Heart left ventricle (tissue), 16 donors: Measurements from ENCODE around the gene PRSS33. TPM values are rescaled to one million over a fixed set of nuclear protein-coding genes. Genes with fewer than 3 reads are reported as not detected.

Experiments
- ATAC-seq, 4 donors: fragments of 200-7000 bp; cut with Tn5 transposase; one replicate each; pipeline ENCODE4 v1.9.1; 2020 to 2022; ENCODE audit warnings: moderate library complexity in 4 of 4, mild to moderate bottlenecking in 3 of 4, moderate number of reproducible peaks in 1 of 4
- DNase-seq, 5 donors: peaks; one replicate each; pipeline ENCODE4 v3.0.0-alpha.2; 2020
- H3K27ac ChIP-seq, 12 donors: fragments of 200-600 bp; sonication (generic) in 4 of 12; one replicate each; pipeline versions ENCODE4 v1.5.0 to v1.8.0; 2016 to 2022; ENCODE audit warnings: mild to moderate bottlenecking in 2 of 12
- H3K27me3 ChIP-seq, 9 donors: fragments of 200-600 bp; sonication (generic) in 2 of 9; one replicate each; pipeline versions ENCODE4 v1.5.1 to v1.8.0; 2016 to 2022; ENCODE audit warnings: mild to moderate bottlenecking in 3 of 9
- H3K36me3 ChIP-seq, 9 donors: fragments of 200-600 bp; sonication (generic) in 2 of 9; one replicate each; pipeline versions ENCODE4 v1.5.0 to v1.8.0; 2018 to 2022; ENCODE audit warnings: mild to moderate bottlenecking in 2 of 9
- H3K4me1 ChIP-seq, 12 donors: fragments of 200-600 bp; sonication (generic) in 4 of 12; one replicate each; pipeline versions ENCODE4 v1.5.0 to v1.8.0; 2016 to 2022; ENCODE audit warnings: mild to moderate bottlenecking in 3 of 12
- H3K4me3 ChIP-seq, 12 donors: fragments of 200-600 bp; sonication (generic) in 4 of 12; one replicate each; pipeline versions ENCODE4 v1.5.0 to v1.8.0; 2017 to 2022; ENCODE audit warnings: mild to moderate bottlenecking in 9 of 12, moderate library complexity in 4 of 12
- H3K9me3 ChIP-seq, 12 donors: fragments of 200-600 bp; sonication (generic) in 4 of 12; one replicate each; pipeline versions ENCODE4 v1.5.0 to v1.8.0; 2016 to 2022; ENCODE audit warnings: mild to moderate bottlenecking in 1 of 12
- POLR2A ChIP-seq, 2 donors: fragments of 450-650 bp; IDR thresholded peaks; one replicate each; pipeline ENCODE4 v1.6.1; 2017; ENCODE audit warnings: antibody characterized with exemption in 2 of 2, mild to moderate bottlenecking in 2 of 2, moderate library complexity in 2 of 2
- WGBS, 4 donors: extraction: QIAGEN DNeasy Blood & Tissue Kit in 2 of 4; methylation state at CpG; one replicate each; pipeline versions ENCODE4 v1.1.5 to v1.1.7; 2013 to 2018; 5-methylcytosine and 5-hydroxymethylcytosine counted together
- intact Hi-C, 10 donors: fragments of 100-400 bp; cut with DNase I; formaldehyde crosslinking; loops; one replicate each; pipeline versions ENCODE4 v1.11.1 to v1.14.2; 2022
- long read RNA-seq, 3 donors: library from polyadenylated mRNA; unstranded; transcript quantifications; one replicate each; pipeline ENCODE4 v2.0.0, GENCODE V29; 2020 to 2021
- polyA plus RNA-seq, 2 donors: library from polyadenylated mRNA; stranded (reverse); fragments of 200-250 nt; gene quantifications; one replicate each; pipeline ENCODE4 v1.2.3, GENCODE V29; 2013
- total RNA-seq, 9 donors: library from RNA; depleted of rRNA in 2 of 9; stranded (reverse); fragments of >200 nt in 2 of 9; fragmentation: NEBNext Ultra II Directional in 3 of 9; extraction: Animal tissue kit (Norgen Biotek cat#: 25700) in 3 of 9; gene quantifications; one replicate each; pipeline versions ENCODE4 v1.1.0 to v1.2.4, GENCODE V29; 2016 to 2023
- TF ChIP-seq, protein P1 (sequence below), 12 donors: fragments of 200-600 bp; sonication (generic) in 4 of 12; IDR thresholded peaks; one replicate each; pipeline versions ENCODE4 v1.5.0 to v1.8.0; 2018 to 2022; ENCODE audit warnings: antibody characterized with exemption in 12 of 12, mild to moderate bottlenecking in 5 of 12
- donor health status: ischemic (EF 13 %, LVEDD 7.1; RV severe dilation, severe dysfunction).
- donor health status: healthy with polysubstance abuse.
- donor health status: DM: no; HTN: yes; CAD: no.
- donor health status: DM: no; HTN: no; CAD: no.
- donor health status: ischemic (EF 25% LVEDD 6.9; RV normal size, moderate dysfunction).
- donor health status: ischemic (EF 25% LVEDD 5.7; RV mildly dilated, moderate dysfunction).
- donor health status: healthy.
- donor health status: DM: yes; HTN: yes; CAD: no.
- donor health status: ischemic (EF 35%, LVEDD 5.7; RV mildly dilated, moderate dysfunction).
- donor health status: nonischemic (EF 11% LVEDD 7.7; RV severe dilation, severe dysfunction).
- donor health status: DM: yes; HTN: yes; CAD: no.
- donor health status: PGD.
- donor health status: ischemic (EF 29% LVEDD 5.4; RV normal size, mild dysfunction).
- donor health status: nonischemic (EF 23%, LVEDD 6.1; RV moderate dilation, normal function).

Gene PRSS33, protein sequence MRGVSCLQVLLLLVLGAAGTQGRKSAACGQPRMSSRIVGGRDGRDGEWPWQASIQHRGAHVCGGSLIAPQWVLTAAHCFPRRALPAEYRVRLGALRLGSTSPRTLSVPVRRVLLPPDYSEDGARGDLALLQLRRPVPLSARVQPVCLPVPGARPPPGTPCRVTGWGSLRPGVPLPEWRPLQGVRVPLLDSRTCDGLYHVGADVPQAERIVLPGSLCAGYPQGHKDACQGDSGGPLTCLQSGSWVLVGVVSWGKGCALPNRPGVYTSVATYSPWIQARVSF
- not detected for total RNA-seq
- polyA plus RNA-seq: not detected
- long read RNA-seq, donor 1: 0 reads
- long read RNA-seq, donor 2: 0 reads
- long read RNA-seq, donor 3: 0 reads

DNA sequence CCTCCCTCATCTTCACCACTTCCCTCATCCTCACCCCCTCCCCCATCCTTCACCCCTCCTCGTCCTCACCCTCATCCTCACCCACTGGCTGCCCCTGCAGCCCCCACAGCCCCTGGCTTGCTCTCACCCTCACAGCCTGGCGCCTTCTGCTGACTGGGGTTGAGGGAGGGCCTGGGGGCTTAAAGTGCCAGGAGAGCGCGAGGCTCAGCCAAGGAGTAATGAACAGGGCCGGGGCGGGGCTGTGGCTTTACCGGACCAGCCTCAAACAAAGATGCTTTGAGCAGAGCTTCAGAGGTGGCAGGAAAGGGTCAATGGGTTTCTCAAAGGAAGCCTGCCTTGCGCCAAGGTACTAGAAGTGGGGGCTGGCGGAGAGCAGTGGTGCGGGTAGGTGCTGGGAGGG lies at the start of gene PRSS33:
Gene PRSS33 (minus strand): TSS at position 155 of the 400 bp plus-strand sequence. CDS start 1,013 bp downstream, outside the sequence.
- WGBS, 4 donors: 34 to 45% (median 36%) methylated on average over 10 of the region's 10 CpGs
- Histone ChIP-seq H3K27me3 (peaks cover 21 to 64% (median 47%) of the 10 kb centered on the region in 9 donors), H3K9me3 (no peaks in the 10 kb centered on the region), H3K27ac (no peak within 1 kb of the TSS), H3K4me3 (no peak within 1 kb of the TSS), H3K36me3 (no peaks in the 10 kb centered on the region), H3K4me1 (peaks cover 0 to 12% (median 1%) of the 10 kb centered on the region in 12 donors)
- peak in 1 of 5 donors; percentile 11 for DNase-seq
- no peak for TF ChIP-seq POLR2A (IDR thresholded peaks at IDR 0.05)
- TF ChIP-seq, protein P1, sequence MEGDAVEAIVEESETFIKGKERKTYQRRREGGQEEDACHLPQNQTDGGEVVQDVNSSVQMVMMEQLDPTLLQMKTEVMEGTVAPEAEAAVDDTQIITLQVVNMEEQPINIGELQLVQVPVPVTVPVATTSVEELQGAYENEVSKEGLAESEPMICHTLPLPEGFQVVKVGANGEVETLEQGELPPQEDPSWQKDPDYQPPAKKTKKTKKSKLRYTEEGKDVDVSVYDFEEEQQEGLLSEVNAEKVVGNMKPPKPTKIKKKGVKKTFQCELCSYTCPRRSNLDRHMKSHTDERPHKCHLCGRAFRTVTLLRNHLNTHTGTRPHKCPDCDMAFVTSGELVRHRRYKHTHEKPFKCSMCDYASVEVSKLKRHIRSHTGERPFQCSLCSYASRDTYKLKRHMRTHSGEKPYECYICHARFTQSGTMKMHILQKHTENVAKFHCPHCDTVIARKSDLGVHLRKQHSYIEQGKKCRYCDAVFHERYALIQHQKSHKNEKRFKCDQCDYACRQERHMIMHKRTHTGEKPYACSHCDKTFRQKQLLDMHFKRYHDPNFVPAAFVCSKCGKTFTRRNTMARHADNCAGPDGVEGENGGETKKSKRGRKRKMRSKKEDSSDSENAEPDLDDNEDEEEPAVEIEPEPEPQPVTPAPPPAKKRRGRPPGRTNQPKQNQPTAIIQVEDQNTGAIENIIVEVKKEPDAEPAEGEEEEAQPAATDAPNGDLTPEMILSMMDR (IDR thresholded peaks at IDR 0.05): no peak
- intact Hi-C loops: loop anchor here in 1 of 10 donors (10.0 kb wide), 1 partner anchor 77 kb away; no protein-coding TSS in a partner anchor
- no peak for ATAC-seq

DNA sequence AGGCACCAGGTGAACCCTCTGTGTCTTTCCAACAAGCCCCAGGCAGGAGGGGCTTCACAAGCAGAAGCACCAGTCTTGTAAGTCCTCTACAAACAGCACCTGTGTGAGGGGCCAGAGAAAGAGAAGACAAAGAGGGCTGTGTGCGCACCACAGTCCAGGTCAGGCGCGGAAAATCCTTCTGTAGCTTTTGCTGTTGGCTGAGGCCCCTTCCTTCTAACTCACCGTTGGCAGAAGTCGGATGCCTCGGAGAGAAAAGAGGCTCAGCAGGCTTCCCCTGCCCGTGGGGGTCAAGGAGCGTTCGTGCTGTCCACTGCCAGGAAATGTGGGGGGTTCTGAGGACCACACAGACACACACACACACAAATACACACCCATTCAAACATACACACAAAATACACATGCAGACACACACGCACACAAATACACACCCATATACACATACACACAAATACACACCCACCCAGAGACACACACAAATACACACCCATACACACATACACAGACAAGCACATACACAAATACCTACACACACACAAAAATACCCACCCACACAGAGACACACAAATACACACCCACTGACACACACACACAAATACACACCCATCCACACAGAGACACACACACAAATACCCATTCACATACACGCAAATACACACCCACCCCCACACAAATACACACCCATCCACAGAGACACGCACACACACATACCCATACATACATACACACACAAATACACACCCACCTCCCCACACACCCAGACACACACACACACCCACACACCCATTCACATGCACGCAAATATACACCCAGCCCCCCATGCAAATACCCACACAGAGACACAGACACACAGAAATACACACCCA lies 49.5 kb upstream of the PRSS33 start:
- no peak for TF ChIP-seq POLR2A (IDR thresholded peaks at IDR 0.05)
- TF ChIP-seq, protein P1 (IDR thresholded peaks at IDR 0.05): no peak
- Histone ChIP-seq H3K4me1 (peaks cover 0 to 17% (median 2%) of the 10 kb centered on the region in 12 donors), H3K27ac (no peak overlapping the region), H3K9me3 (no peaks in the 10 kb centered on the region), H3K36me3 (no peaks in the 10 kb centered on the region), H3K27me3 (peaks cover 0 to 7% (median 0%) of the 10 kb centered on the region in 9 donors), H3K4me3 (no peak overlapping the region)
- 66 to 76% (median 72%) methylated on average over 13 of the region's 13 CpGs for WGBS, 4 donors
- DNase-seq: peak in 1 of 5 donors; percentile 43
- no peak for ATAC-seq
- intact Hi-C loops: loop anchor here in 1 of 10 donors (10.0 kb wide), 1 partner anchor 78 kb away; the partner anchor contains the start of gene FLYWCH1

DNA sequence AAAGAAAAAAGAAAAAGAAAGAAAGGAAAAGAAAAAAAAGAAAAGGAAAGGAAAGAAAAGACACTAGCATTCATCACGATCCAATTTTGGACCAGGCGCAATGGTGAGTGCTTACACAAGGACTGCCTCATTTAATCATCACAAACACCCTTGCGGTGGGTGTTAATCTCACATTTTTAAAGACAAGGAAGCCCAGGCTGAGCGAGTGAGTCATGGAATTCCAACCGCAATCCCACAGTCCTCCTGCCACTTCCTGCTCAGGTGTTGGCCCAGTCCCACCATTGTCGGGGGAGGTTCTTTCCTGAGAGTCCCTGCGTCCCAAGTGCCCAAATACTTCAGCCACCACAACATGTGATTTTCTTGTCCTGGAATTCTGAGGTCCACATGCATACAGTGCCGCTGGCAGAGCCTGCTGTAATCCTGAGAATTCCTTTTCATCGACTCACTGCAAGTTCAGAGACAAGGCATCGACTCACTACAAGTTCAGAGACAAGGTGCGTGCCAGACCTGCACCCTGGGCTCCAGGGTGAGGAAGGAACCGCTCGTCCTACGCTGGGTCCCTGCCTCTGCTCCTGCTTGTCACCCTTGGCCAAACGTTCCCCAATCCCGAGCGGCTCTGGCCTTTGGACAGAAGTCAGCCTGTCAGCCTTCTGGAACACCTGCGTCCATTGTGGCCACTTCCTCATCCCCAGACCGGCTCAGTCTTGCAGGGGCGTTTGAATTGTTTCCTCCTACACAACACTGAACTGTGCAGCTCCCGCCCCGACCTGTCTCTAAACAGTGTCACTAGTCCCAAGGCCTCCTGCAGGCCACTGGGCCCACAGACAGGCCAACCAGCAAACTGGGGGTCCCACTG lies 48.5 kb upstream of the PRSS33 start:
- 31 to 42% (median 33%) methylated on average over 21 to 22 of the region's 22 CpGs for WGBS, 4 donors
- ATAC-seq: peak in 2 of 4 donors; percentile 11 to 53
- Histone ChIP-seq H3K27ac (peak overlapping the region in 1 of 12 donors; percentile 24), H3K4me3 (no peak overlapping the region), H3K36me3 (no peaks in the 10 kb centered on the region), H3K9me3 (no peaks in the 10 kb centered on the region), H3K4me1 (peaks cover 0 to 9% (median 0%) of the 10 kb centered on the region in 12 donors), H3K27me3 (peaks cover 0 to 7% (median 0%) of the 10 kb centered on the region in 9 donors)
- TF ChIP-seq, protein P1 (IDR thresholded peaks at IDR 0.05): no peak
- TF ChIP-seq POLR2A (IDR thresholded peaks at IDR 0.05): no peak
- intact Hi-C loops: loop anchor here in 1 of 10 donors (10.0 kb wide), 1 partner anchor 79 kb away; the partner anchor contains the start of gene FLYWCH1
- peak in 3 of 5 donors; percentile 10 to 57 (median 37) for DNase-seq
